Gastroesophageal sphincter (tissue), 4 donors: ENCODE results near the gene SLC48A1. TPM values are rescaled to one million over a fixed set of nuclear protein-coding genes. Genes with fewer than 3 reads are reported as not detected.

Experiments used
- ATAC-seq: fragments of 150-250 bp; one replicate; pipeline ENCODE4 v1.9.1; 2016; ENCODE audit warnings: mild to moderate bottlenecking, moderate library complexity
- H3K27ac ChIP-seq, 4 donors: fragments of 200-600 bp; sonication (generic) in 3 of 4; 1 replicate in 3 of 4; 2 replicates in 1 of 4; pipeline ENCODE4 v1.5.1; 2016 to 2019
- H3K27me3 ChIP-seq: fragments of 200-600 bp; sonication (generic); one replicate; pipeline ENCODE4 v1.5.1; 2019
- H3K36me3 ChIP-seq, 2 donors: fragments of 200-600 bp; sonication (generic); one replicate each; pipeline ENCODE4 v1.5.1; 2019; ENCODE audit warnings: control low read depth in 1 of 2
- H3K4me1 ChIP-seq, 3 donors: fragments of 200-600 bp; sonication (generic); 1 replicate in 2 of 3; 2 replicates in 1 of 3; pipeline ENCODE4 v1.5.1; 2016 to 2019; ENCODE audit warnings: control low read depth in 2 of 3
- H3K4me3 ChIP-seq, 2 donors: fragments of 200-600 bp; sonication (generic); one replicate each; pipeline ENCODE4 v1.5.1; 2019; ENCODE audit warnings: mild to moderate bottlenecking in 1 of 2, moderate library complexity in 1 of 2
- H3K9me3 ChIP-seq, 3 donors: fragments of 200-600 bp; sonication (generic); one replicate each; pipeline ENCODE4 v1.5.1; 2017 to 2019; ENCODE audit warnings: control low read depth in 2 of 3
- CTCF ChIP-seq, 4 experiments: fragments of 200-600 bp in 2 of 4; fragments of 450-650 bp in 2 of 4; sonication (generic) in 1 of 4; IDR thresholded peaks; one replicate each; pipeline ENCODE4 v1.5.1; 2017 to 2019; ENCODE audit warnings: antibody characterized with exemption in 4 of 4, mild to moderate bottlenecking in 2 of 4, moderate library complexity in 2 of 4
- EP300 ChIP-seq: sonication (generic); formaldehyde crosslinking; IDR thresholded peaks from one replicate; pipeline ENCODE4 v1.6.1; 2017; ENCODE audit warnings: antibody characterized with exemption, mild to moderate bottlenecking
- POLR2A ChIP-seq, 2 donors: fragments of 450-650 bp; IDR thresholded peaks; one replicate each; pipeline ENCODE4 v1.6.1; 2017; ENCODE audit warnings: antibody characterized with exemption in 2 of 2, mild to moderate bottlenecking in 2 of 2, moderate library complexity in 1 of 2
- POLR2AphosphoS5 ChIP-seq: sonication (generic); formaldehyde crosslinking; IDR thresholded peaks from one replicate; pipeline ENCODE4 v1.6.1; 2017; ENCODE audit warnings: antibody characterized with exemption
- WGBS, 2 donors: methylation state at CpG; one replicate each; pipeline ENCODE4 v1.1.5; 2018; ENCODE audit warnings: low coverage in 1 of 2; 5-methylcytosine and 5-hydroxymethylcytosine counted together
- total RNA-seq, 4 donors: library from RNA; depleted of rRNA; stranded (reverse); fragments of >200 nt; gene quantifications; one replicate each; pipeline ENCODE4 v1.1.0, GENCODE V29; 2016

The SLC48A1 gene
- total RNA-seq, 4 donors from 2014 or later = 40.7 to 66.8 (median 53.3) TPM

- Histone ChIP-seq H3K4me3 (no peak overlapping the region), H3K4me1 (peaks cover 13 to 77% (median 49%) of the 10 kb centered on the region in 3 donors), H3K27ac (peak overlapping the region in 3 of 4 donors; percentile 52 to 84 (median 79)), H3K9me3 (no peaks in the 10 kb centered on the region), H3K27me3 (no peaks in the 10 kb centered on the region), H3K36me3 (no peaks in the 10 kb centered on the region)
- WGBS, 2 donors = 89% methylated on average over 1 of the region's 3 CpGs; no CpG with 5 or more reads in 1 of the 2 donors
- no peak for TF ChIP-seq CTCF (IDR thresholded peaks at IDR 0.05)
- no peak for TF ChIP-seq POLR2A (IDR thresholded peaks at IDR 0.05)
- no peak for TF ChIP-seq EP300
- TF ChIP-seq POLR2AphosphoS5 = no peak
- ATAC-seq = no peak
These were observed 33.7 kb upstream of the SLC48A1 start for GRCh38 chr12:47739297-47739696.

DNA sequence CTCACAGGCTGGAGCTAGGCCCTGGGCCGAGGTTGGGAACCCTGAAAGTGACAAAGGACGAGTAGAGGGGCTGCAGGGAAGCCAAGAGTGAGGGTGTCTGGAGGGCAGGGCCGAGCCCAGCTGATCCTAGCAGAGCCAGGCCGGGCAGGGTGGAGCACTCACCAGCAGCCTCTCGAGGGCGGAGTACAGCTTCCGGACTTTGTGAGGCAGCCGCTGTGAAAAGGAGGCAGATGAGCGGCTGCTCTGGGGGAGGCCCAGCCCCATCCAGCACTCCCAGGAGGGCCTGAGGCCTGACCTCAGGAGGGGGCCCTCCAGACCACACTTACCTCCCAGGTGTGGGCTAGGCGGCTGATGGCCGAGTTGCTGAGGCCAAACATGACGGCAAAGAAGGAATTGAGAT, 33.1 kb upstream of the SLC48A1 start:
- Histone ChIP-seq H3K36me3 (no peaks in the 10 kb centered on the region), H3K4me1 (peaks cover 13 to 70% (median 49%) of the 10 kb centered on the region in 3 donors), H3K27me3 (no peaks in the 10 kb centered on the region), H3K9me3 (no peaks in the 10 kb centered on the region), H3K27ac (peak overlapping the region in 3 of 4 donors; percentile 8 to 84 (median 53)), H3K4me3 (no peak overlapping the region)
- TF ChIP-seq CTCF (IDR thresholded peaks at IDR 0.05) (no peak), POLR2A (IDR thresholded peaks at IDR 0.05) (no peak), POLR2AphosphoS5 (no peak), EP300 (no peak)
- no peak for ATAC-seq
- 92% methylated on average over 2 of the region's 12 CpGs; no CpG with 5 or more reads in 1 of the 2 donors for WGBS, 2 donors

DNA sequence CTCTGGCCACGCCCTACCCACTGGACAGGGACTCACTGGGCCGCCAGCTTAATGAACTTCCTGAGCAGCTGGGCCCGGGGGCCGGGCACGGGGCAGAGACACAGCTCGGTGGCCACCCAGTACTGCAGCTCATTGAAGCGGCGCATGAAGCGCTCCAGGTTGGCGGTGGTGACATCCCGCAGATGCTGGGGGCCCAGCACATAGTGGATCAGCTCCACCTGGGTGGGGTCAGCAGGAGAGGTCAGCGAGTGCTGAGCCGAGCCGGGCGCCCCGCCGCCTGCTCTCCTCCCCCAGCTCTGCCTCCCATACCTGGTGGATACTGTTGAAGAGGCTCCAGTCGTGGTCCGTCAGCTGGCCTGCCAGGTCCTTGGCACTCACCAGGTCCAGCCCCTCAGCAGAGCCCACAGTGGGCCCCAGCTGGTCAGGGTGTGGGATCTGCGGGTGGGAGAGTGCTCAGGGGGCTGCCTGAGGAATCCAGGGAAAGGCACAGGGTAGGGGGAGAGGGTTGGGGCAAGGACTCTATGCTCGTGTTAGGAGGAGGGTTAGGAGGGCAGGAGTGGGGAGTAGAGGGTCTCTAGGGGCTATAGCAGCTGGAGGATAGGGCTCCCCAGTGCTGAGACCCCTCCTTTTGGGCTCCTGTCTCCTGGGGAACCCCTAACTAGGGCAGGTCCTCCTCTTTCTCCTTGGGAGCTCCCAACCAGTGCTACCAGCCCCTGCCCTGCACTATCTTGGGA, 32.3 kb upstream of the SLC48A1 start:
- Histone ChIP-seq H3K27me3 (no peaks in the 10 kb centered on the region), H3K27ac (peak overlapping the region in 3 of 4 donors; percentile 8 to 84 (median 53)), H3K9me3 (no peaks in the 10 kb centered on the region), H3K36me3 (no peaks in the 10 kb centered on the region), H3K4me3 (no peak overlapping the region), H3K4me1 (peaks cover 12 to 62% (median 41%) of the 10 kb centered on the region in 3 donors)
- no peak for ATAC-seq
- TF ChIP-seq CTCF (IDR thresholded peaks at IDR 0.05) (no peak), POLR2AphosphoS5 (no peak), EP300 (no peak)
- WGBS, 2 donors = no CpG with 5 or more reads among the region's 21 CpGs

GRCh38 chr12:47741340-47741703, 31.7 kb upstream of the SLC48A1 start:
- no peak for ATAC-seq
- TF ChIP-seq CTCF (IDR thresholded peaks at IDR 0.05) (no peak), POLR2AphosphoS5 (no peak), EP300 (no peak), POLR2A (IDR thresholded peaks at IDR 0.05) (no peak)
- Histone ChIP-seq H3K36me3 (no peaks in the 10 kb centered on the region), H3K4me3 (no peak overlapping the region), H3K27ac (peak overlapping the region in 2 of 4 donors; percentile 53 to 84), H3K4me1 (peaks cover 6 to 57% (median 35%) of the 10 kb centered on the region in 3 donors), H3K27me3 (no peaks in the 10 kb centered on the region), H3K9me3 (no peaks in the 10 kb centered on the region)
- WGBS, 2 donors = 40% methylated on average over 2 of the region's 4 CpGs; no CpG with 5 or more reads in 1 of the 2 donors
